Keratinocyte (primary cell): ENCODE results near the gene GABRB2. TPM values are rescaled to one million over a fixed set of nuclear protein-coding genes. Genes with fewer than 3 reads are reported as not detected.

ENCODE experiments used
- DNase-seq: peaks from one replicate; pipeline ENCODE4 v3.0.0-alpha.2; 2011; ENCODE audit warnings: low read depth, missing footprints, low spot score
- FAIRE-seq: peaks from 2 replicates; lab custom pipeline; 2011; peaks lifted over from hg19 to GRCh38; lab: Jason Lieb, UNC
- H2AFZ ChIP-seq: 2 replicates; pipeline ENCODE4 v1.6.0; 2012; ENCODE audit warnings: low read length, control low read depth, inconsistent platforms; ENCODE audit not compliant: control insufficient read depth
- H3K27ac ChIP-seq: 2 replicates; pipeline ENCODE4 v1.5.1; 2011; ENCODE audit warnings: low read length; ENCODE audit not compliant: control insufficient read depth, insufficient read depth
- H3K27me3 ChIP-seq: 3 replicates; pipeline ENCODE4 v1.6.0; 2011; ENCODE audit warnings: low read length; ENCODE audit not compliant: control insufficient read depth, insufficient read depth; ENCODE audit errors: extremely low read depth
- H3K36me3 ChIP-seq, 2 experiments: 2 replicates in 1 of 2; 3 replicates in 1 of 2; pipeline ENCODE4 v1.5.1; 2011; ENCODE audit warnings: low read length in 2 of 2, mild to moderate bottlenecking in 1 of 2; ENCODE audit not compliant: control insufficient read depth in 2 of 2, insufficient read depth in 2 of 2; ENCODE audit errors: extremely low read depth in 1 of 2
- H3K4me1 ChIP-seq: 3 replicates; pipeline ENCODE4 v1.5.1; 2011; ENCODE audit warnings: low read length; ENCODE audit not compliant: control insufficient read depth, insufficient read depth; ENCODE audit errors: extremely low read depth
- H3K4me2 ChIP-seq: 3 replicates; pipeline ENCODE4 v1.6.0; 2011; ENCODE audit warnings: low read depth, low read length; ENCODE audit not compliant: control insufficient read depth, insufficient read depth; ENCODE audit errors: extremely low read depth
- H3K4me3 ChIP-seq, 3 experiments: fragments of 200-600 bp in 1 of 3; sonication (generic) in 1 of 3; 2 replicates in 2 of 3; 3 replicates in 1 of 3; pipeline ENCODE4 v1.5.1; 2011 to 2016; ENCODE audit warnings: low read length in 3 of 3, mild to moderate bottlenecking in 3 of 3, control low read depth in 2 of 3, inconsistent platforms in 1 of 3, low read depth in 1 of 3, mixed read lengths in 1 of 3, mixed run types in 1 of 3, moderate library complexity in 1 of 3; ENCODE audit not compliant: control insufficient read depth in 2 of 3, insufficient read depth in 2 of 3; ENCODE audit errors: extremely low read depth in 1 of 3
- H3K79me2 ChIP-seq: 2 replicates; pipeline ENCODE4 v1.6.0; 2012; ENCODE audit warnings: low read length; ENCODE audit not compliant: control insufficient read depth, insufficient read depth
- H3K9ac ChIP-seq: 3 replicates; pipeline ENCODE4 v1.6.0; 2011; ENCODE audit warnings: low read length; ENCODE audit not compliant: control insufficient read depth, insufficient read depth; ENCODE audit errors: extremely low read depth
- H3K9me1 ChIP-seq: 3 replicates; pipeline ENCODE4 v1.6.0; 2011; ENCODE audit warnings: low read length; ENCODE audit not compliant: control insufficient read depth, insufficient read depth; ENCODE audit errors: extremely low read depth
- H3K9me3 ChIP-seq: 2 replicates; pipeline ENCODE4 v1.5.1; 2012; ENCODE audit warnings: low read depth, low read length; ENCODE audit not compliant: control insufficient read depth
- H4K20me1 ChIP-seq: 3 replicates; pipeline ENCODE4 v1.6.0; 2011; ENCODE audit warnings: low read length; ENCODE audit not compliant: control insufficient read depth, insufficient read depth; ENCODE audit errors: extremely low read depth
- EZH2 ChIP-seq: IDR thresholded peaks from one replicate; pipeline ENCODE4 v1.6.1; 2012; ENCODE audit warnings: inconsistent platforms, mild to moderate bottlenecking, low read length, moderate library complexity
- dilution Hi-C: fragments of 300-500 bp; cut with MboI; formaldehyde crosslinking; loops from one replicate; pipeline ENCODE4 v1.7.0; 2020; ENCODE audit warnings: low sequenced_read_pairs; ENCODE audit not compliant: extremely low pct_ligation_motif_present
- polyA plus RNA-seq, 5 experiments: library from polyadenylated mRNA; depleted of rRNA in 3 of 5; stranded (reverse) in 3 of 5; stranded (forward) in 1 of 5; unstranded in 1 of 5; fragments of >200 nt; gene quantifications; 1 replicate in 1 of 5; 2 replicates in 3 of 5; 3 replicates in 1 of 5; pipeline versions ENCODE4 v1.2.1 to v1.2.3, GENCODE V29; 2011 to 2012; ENCODE audit warnings: missing spikeins in 2 of 5, low read depth in 1 of 5, low replicate concordance in 1 of 5
- TF ChIP-seq, protein P1 (sequence below), 3 experiments: IDR thresholded peaks in 1 of 3; conservative IDR thresholded peaks in 1 of 3; optimal IDR thresholded peaks in 1 of 3; 2 replicates in 2 of 3; 3 replicates in 1 of 3; pipeline versions ENCODE3 to v1.5.1; 2011; ENCODE audit warnings: low read length in 3 of 3, mild to moderate bottlenecking in 3 of 3, moderate library complexity in 2 of 3, control low read depth in 1 of 3, inconsistent platforms in 1 of 3; ENCODE audit not compliant: insufficient read depth in 2 of 3; ENCODE audit errors: extremely low read depth in 1 of 3

The GABRB2 gene
- polyA plus RNA-seq, 1 donor (not counting 4 experiments of a cell fraction or from before 2014, with no cell fraction given), result not detected

DNA sequence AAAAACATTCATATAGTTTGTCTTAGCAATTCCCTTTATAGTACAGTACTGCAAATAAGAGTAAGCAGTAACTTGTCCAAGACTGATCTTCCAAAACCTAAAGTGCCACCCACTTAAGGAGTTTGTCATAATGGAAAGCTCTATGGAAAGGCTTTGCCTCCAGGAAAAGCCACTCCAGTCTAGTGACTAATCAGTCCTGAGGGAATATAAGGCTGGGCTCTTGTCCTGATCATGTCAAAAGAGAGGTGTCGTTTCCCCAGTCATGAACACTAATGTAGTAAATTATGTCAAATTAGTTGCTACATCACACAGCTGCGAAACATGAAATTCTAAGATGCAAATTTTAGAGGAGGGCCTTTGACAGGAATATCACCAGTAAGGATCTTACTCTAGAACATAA lies 271.6 kb downstream of the GABRB2 start:
- no peaks in the 10 kb centered on the region for H3K9me1 ChIP-seq
- no peaks in the 10 kb centered on the region for H3K27me3 ChIP-seq
- H3K4me1 ChIP-seq, result no peaks in the 10 kb centered on the region
- H4K20me1 ChIP-seq, result no peaks in the 10 kb centered on the region
- H3K27ac ChIP-seq, result no peak overlapping the region
- no peaks in the 10 kb centered on the region for H3K79me2 ChIP-seq
- no peak overlapping the region for H3K4me3 ChIP-seq
- no peaks in the 10 kb centered on the region for H3K36me3 ChIP-seq
- FAIRE-seq, result no peak
- no peak overlapping the region for H3K4me2 ChIP-seq
- H3K9ac ChIP-seq, result no peak overlapping the region
- dilution Hi-C loops, result no loop called here
- H2AFZ ChIP-seq, result no peak overlapping the region
- DNase-seq, result no peak
- H3K9me3 ChIP-seq, result no peaks in the 10 kb centered on the region
- no peak for TF ChIP-seq EZH2
- TF ChIP-seq, protein P1, sequence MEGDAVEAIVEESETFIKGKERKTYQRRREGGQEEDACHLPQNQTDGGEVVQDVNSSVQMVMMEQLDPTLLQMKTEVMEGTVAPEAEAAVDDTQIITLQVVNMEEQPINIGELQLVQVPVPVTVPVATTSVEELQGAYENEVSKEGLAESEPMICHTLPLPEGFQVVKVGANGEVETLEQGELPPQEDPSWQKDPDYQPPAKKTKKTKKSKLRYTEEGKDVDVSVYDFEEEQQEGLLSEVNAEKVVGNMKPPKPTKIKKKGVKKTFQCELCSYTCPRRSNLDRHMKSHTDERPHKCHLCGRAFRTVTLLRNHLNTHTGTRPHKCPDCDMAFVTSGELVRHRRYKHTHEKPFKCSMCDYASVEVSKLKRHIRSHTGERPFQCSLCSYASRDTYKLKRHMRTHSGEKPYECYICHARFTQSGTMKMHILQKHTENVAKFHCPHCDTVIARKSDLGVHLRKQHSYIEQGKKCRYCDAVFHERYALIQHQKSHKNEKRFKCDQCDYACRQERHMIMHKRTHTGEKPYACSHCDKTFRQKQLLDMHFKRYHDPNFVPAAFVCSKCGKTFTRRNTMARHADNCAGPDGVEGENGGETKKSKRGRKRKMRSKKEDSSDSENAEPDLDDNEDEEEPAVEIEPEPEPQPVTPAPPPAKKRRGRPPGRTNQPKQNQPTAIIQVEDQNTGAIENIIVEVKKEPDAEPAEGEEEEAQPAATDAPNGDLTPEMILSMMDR (optimal IDR thresholded peaks at IDR 0.05 in 1 of 3, IDR thresholded peaks at IDR 0.05 in 1 of 3, conservative IDR thresholded peaks at IDR 0.05 in 1 of 3; ENCODE audit: extremely low read depth in 1 of 3, insufficient read depth in 2 of 3, low read length in 3 of 3), result no peak

DNA sequence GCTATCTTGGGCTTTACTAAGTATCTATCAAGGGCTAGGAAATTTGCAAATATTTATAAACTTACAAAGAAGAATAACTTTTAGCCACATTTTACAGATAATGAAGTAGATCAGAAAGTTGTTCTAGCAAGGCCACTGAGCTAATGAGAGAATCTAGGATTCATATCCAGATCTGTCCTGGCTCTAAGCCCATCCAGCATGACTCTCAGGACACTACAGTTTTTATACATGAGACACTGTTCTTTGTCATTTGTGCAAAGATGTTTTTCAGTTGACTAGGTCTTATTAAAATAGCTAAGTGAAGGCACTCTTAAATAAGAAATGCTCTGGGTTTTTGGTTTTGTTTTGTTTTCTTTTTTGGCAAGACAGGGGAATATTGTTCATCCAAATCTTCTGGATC lies 273.1 kb downstream of the GABRB2 start:
- no peaks in the 10 kb centered on the region for H3K9me3 ChIP-seq
- no peak overlapping the region for H2AFZ ChIP-seq
- H3K4me1 ChIP-seq, result no peaks in the 10 kb centered on the region
- H3K36me3 ChIP-seq, result no peaks in the 10 kb centered on the region
- no peaks in the 10 kb centered on the region for H3K27me3 ChIP-seq
- DNase-seq, result no peak
- H3K79me2 ChIP-seq, result no peaks in the 10 kb centered on the region
- no peak overlapping the region for H3K9ac ChIP-seq
- no peak for FAIRE-seq
- H4K20me1 ChIP-seq, result no peaks in the 10 kb centered on the region
- no peaks in the 10 kb centered on the region for H3K9me1 ChIP-seq
- no peak overlapping the region for H3K27ac ChIP-seq
- H3K4me2 ChIP-seq, result no peak overlapping the region
- dilution Hi-C loops, result no loop called here
- H3K4me3 ChIP-seq, result no peak overlapping the region
- TF ChIP-seq, protein P1 (optimal IDR thresholded peaks at IDR 0.05 in 1 of 3, IDR thresholded peaks at IDR 0.05 in 1 of 3, conservative IDR thresholded peaks at IDR 0.05 in 1 of 3; ENCODE audit: extremely low read depth in 1 of 3, insufficient read depth in 2 of 3, low read length in 3 of 3), result no peak
- no peak for TF ChIP-seq EZH2
